GM12873 (cell line): ENCODE results near the gene KANTR.

Source experiments
- CTCF ChIP-seq: IDR thresholded peaks from 2 replicates; pipeline ENCODE4 v1.5.1; 2012; ENCODE audit warnings: low read depth, mild to moderate bottlenecking, moderate library complexity, low read length, control low read depth; ENCODE audit not compliant: insufficient read depth; ENCODE audit errors: missing control alignments

KANTR gene

GRCh38 chrX:53082773-53083616 lies 10.9 kb upstream of the KANTR start:
- TF ChIP-seq CTCF, result no peak

- TF ChIP-seq CTCF, result no peak
Observed at GRCh38 chrX:53084043-53084570, 9.8 kb upstream of the KANTR start.

DNA sequence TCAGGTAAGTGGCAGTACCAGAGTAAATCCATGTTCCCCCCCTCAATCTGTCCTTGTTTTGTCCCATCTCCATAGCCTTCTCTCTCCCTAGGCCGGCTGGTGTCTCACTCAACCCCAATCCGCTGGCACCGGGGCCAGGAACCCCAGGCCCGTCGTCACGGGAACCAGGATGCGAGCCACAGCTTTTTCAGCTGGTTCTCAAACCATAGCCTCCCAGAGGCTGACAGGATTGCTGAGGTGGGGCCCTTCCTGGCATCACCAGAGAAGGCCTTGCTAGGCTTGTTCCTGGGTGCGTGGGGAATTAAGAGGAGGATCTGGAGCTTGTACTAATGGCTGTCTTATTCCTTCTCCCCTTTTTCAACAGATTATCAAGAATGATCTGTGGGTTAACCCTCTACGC lies 9.1 kb upstream of the KANTR start:
- no peak for TF ChIP-seq CTCF

GRCh38 chrX:53085661-53086229 lies 8.2 kb upstream of the KANTR start:
- no peak for TF ChIP-seq CTCF

DNA sequence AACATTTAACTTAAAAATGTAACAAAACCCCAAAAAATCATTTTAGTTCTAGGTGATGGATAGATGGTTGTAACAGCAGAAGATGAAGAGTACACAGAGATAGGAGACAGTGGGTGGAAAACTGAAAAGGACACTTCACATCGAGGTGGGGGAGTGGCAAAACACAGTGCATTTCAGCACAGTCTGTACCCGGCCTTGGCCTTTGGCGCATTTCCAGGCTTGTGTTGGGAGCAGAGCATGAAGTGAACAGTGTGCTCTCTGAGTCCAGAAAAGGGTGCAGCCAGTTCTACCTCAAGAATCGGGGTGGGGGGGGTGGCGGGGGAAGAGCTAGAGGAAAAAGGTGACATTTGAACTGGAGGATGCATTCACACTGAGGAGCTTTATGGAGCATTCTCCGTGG lies 7.5 kb upstream of the KANTR start:
- TF ChIP-seq CTCF, result no peak

GRCh38 chrX:53087388-53087831 lies 6.5 kb upstream of the KANTR start:
- TF ChIP-seq CTCF, result no peak
